ENCODE data around the gene HOMER2. TPM values are rescaled to one million over a fixed set of nuclear protein-coding genes. Genes with fewer than 3 reads are reported as not detected.

The HOMER2 gene
- total and polyA plus RNA-seq, 8 donors: 2.9 to 144 (median 70.7) TPM

- Histone ChIP-seq H3K27ac (no peak overlapping the region), H3K9me3 (no peaks in the 10 kb centered on the region), H3K4me1 (peaks cover 0 to 5% (median 2%) of the 10 kb centered on the region in 4 donors), H3K36me3 (no peaks in the 10 kb centered on the region), H3K27me3 (peaks cover 0 to 9% (median 0%) of the 10 kb centered on the region in 3 donors), H3K4me3 (no peak overlapping the region)
- TF ChIP-seq EP300 (IDR thresholded peaks at IDR 0.05) (no peak), POLR2A (IDR thresholded peaks at IDR 0.05) (no peak), POLR2AphosphoS5 (IDR thresholded peaks at IDR 0.05) (no peak), CTCF (IDR thresholded peaks at IDR 0.05) (no peak)
- no peak for DNase-seq
- intact Hi-C loops (cut with DNase I; ENCODE audit: low total_unique reads): no loop called here
- WGBS, 5 donors: 90 to 96% (median 95%) methylated on average over 2 of the region's 2 CpGs
Observed at GRCh38 chr15:82803793-82804574, 148.5 kb downstream of the HOMER2 start.

GRCh38 chr15:82802497-82802896 is 150.0 kb downstream of the HOMER2 start:
- 56 to 83% (median 78%) methylated on average over 1 of the region's 1 CpG for WGBS, 5 donors
- intact Hi-C loops (cut with DNase I; ENCODE audit: low total_unique reads): no loop called here
- TF ChIP-seq POLR2A (IDR thresholded peaks at IDR 0.05): no peak
- TF ChIP-seq EP300 (IDR thresholded peaks at IDR 0.05): no peak
- no peak for TF ChIP-seq POLR2AphosphoS5 (IDR thresholded peaks at IDR 0.05)
- no peak for TF ChIP-seq CTCF (IDR thresholded peaks at IDR 0.05)

GRCh38 chr15:82799183-82799841 is 153.2 kb downstream of the HOMER2 start:
- DNase-seq: no peak
- Histone ChIP-seq H3K27ac (no peak overlapping the region), H3K36me3 (no peaks in the 10 kb centered on the region), H3K4me3 (no peak overlapping the region), H3K27me3 (peaks cover 0 to 9% (median 0%) of the 10 kb centered on the region in 3 donors), H3K4me1 (no peaks in the 10 kb centered on the region), H3K9me3 (no peaks in the 10 kb centered on the region)
- TF ChIP-seq POLR2AphosphoS5 (IDR thresholded peaks at IDR 0.05): no peak
- no peak for TF ChIP-seq POLR2A (IDR thresholded peaks at IDR 0.05)
- no peak for TF ChIP-seq EP300 (IDR thresholded peaks at IDR 0.05)
- no peak for TF ChIP-seq CTCF (IDR thresholded peaks at IDR 0.05)
- intact Hi-C loops (cut with DNase I; ENCODE audit: low total_unique reads): no loop called here
- 59 to 85% (median 81%) methylated on average over 4 to 7 of the region's 7 CpGs for WGBS, 5 donors

More at GRCh38 chr15:82802497-82802896, 150.0 kb downstream of the HOMER2 start:
- Histone ChIP-seq H3K4me1 (no peaks in the 10 kb centered on the region), H3K9me3 (no peaks in the 10 kb centered on the region), H3K27ac (no peak overlapping the region), H3K36me3 (no peaks in the 10 kb centered on the region), H3K27me3 (peaks cover 0 to 9% (median 0%) of the 10 kb centered on the region in 3 donors), H3K4me3 (no peak overlapping the region)
- DNase-seq: no peak

Other genes starting within 250 kb of the HOMER2 start
- gene AP3B2, start 242.8 kb downstream of the HOMER2 start, total RNA-seq: 1 to 10 TPM in 3 of 5 donors, under 1 TPM in 1, not detected in 1; 0.29 to 8.0 (median 2.5) TPM
- 1 to 10 TPM; 1.4 to 2.6 (median 1.7) TPM for gene AP3B2, start 242.8 kb downstream of the HOMER2 start, polyA plus RNA-seq
- gene FSD2, start 146.7 kb downstream of the HOMER2 start, total RNA-seq: under 1 TPM in 1 of 5 donors, not detected in 4; under 0.01 TPM
- gene FSD2, start 146.7 kb downstream of the HOMER2 start, polyA plus RNA-seq: under 1 TPM in 1 of 3 donors, not detected in 2; 0.03 TPM
- 10 to 100 TPM in 2 of 5 donors, 1 to 10 TPM in 3; 6.2 to 44.6 (median 9.3) TPM for gene WHAMM, start 143.1 kb downstream of the HOMER2 start, total RNA-seq
- gene WHAMM, start 143.1 kb downstream of the HOMER2 start, polyA plus RNA-seq: 1 to 10 TPM; 3.6 to 4.1 (median 3.8) TPM
- gene RAMAC, start 33.5 kb upstream of the HOMER2 start, total RNA-seq: 10 to 100 TPM in 3 of 5 donors, 1 to 10 TPM in 2; 1.2 to 84.0 (median 20.1) TPM
- gene RAMAC, start 33.5 kb upstream of the HOMER2 start, polyA plus RNA-seq: 10 to 100 TPM; 19.7 to 37.0 (median 27.7) TPM
- 10 to 100 TPM in 3 of 5 donors, 1 to 10 TPM in 2; 2.3 to 17.0 (median 11.9) TPM for gene C15orf40, start 58.9 kb upstream of the HOMER2 start, total RNA-seq
- 10 to 100 TPM; 20.0 to 40.9 (median 20.1) TPM for gene C15orf40, start 58.9 kb upstream of the HOMER2 start, polyA plus RNA-seq
- gene BTBD1, start 114.5 kb upstream of the HOMER2 start, total RNA-seq: 10 to 100 TPM; 41.5 to 94.4 (median 61.8) TPM
- 10 to 100 TPM; 13.2 to 34.1 (median 20.3) TPM for gene BTBD1, start 114.5 kb upstream of the HOMER2 start, polyA plus RNA-seq
- gene TM6SF1, start 154.9 kb upstream of the HOMER2 start, total RNA-seq: 1 to 10 TPM in 2 of 5 donors, not detected in 3; 2.4 to 7.7 TPM
- gene TM6SF1, start 154.9 kb upstream of the HOMER2 start, polyA plus RNA-seq: 1 to 10 TPM in 2 of 3 donors, under 1 TPM in 1; 0.75 to 2.1 (median 1.1) TPM

Data from stomach (tissue), 9 donors.